Body of pancreas (tissue), 4 donors: ENCODE measurements around the gene SLC39A1.

Source experiments
- CTCF ChIP-seq, 7 experiments: fragments of 450-650 bp in 4 of 7; fragments of 200-600 bp in 3 of 7; sonication (generic) in 3 of 7; IDR thresholded peaks; one replicate each; pipeline ENCODE4 v1.5.1; 2016 to 2019; ENCODE audit warnings: antibody characterized with exemption in 7 of 7
- POLR2A ChIP-seq, 3 donors: fragments of 450-650 bp; IDR thresholded peaks; one replicate each; pipeline ENCODE4 v1.6.1; 2016; ENCODE audit warnings: antibody characterized with exemption in 3 of 3, mild to moderate bottlenecking in 2 of 3

DNA sequence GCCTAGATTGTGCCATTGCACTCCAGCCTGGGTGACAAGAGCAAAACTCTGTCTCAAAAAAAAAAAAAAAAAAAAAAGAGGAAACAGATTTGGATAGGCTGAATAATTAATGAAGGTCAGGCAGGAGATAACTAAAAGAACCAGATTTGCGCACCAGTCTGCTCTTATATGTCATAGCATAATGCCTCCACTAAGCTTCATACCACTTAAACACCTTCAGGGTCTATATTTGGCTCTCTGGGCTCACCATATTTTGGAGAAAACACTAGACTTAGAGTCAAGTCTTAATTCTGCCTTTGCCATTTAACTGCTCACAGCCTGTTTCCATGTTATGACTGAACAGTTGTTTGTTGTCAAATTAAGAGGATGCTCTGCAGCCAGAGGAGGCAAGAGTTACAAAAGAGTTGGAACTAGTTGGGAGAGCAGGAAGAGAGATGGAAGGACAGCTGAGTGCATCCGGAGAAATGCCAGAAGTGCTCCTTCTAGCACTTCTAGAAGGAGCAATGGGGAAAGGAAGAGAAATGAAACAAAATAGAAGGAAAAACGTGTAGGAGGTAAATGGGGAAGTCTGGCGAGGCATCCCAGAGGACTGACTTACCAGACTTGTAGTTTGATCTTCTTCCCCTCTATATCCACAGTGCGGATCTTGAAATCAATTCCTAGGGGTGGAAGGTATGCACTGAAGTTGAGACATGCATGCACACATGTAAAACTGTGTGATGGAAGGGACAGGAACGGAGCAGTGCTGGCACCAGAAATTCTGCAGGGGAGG is 21.0 kb upstream of the SLC39A1 start:
- TF ChIP-seq CTCF (IDR thresholded peaks at IDR 0.05), result no peak
- no peak for TF ChIP-seq POLR2A (IDR thresholded peaks at IDR 0.05)
